Naive thymus-derived CD4-positive, alpha-beta T cell (primary cell): ENCODE measurements around the gene CRYBB1. TPM values are rescaled to one million over a fixed set of nuclear protein-coding genes. Genes with fewer than 3 reads are reported as not detected.
A peak's percentile ranks its signal among the peaks of the same experiment; 100 is the strongest.

Experiments used
- ATAC-seq: fragments of 150-1000 bp; cut with Tn5 transposase; 2 replicates; pipeline ENCODE4 v1.10.0; 2021; ENCODE audit warnings: mild to moderate bottlenecking, moderate library complexity
- CTCF ChIA-PET: fragments of 350-600 bp; sonication (Branson Sonifier 250); formaldehyde crosslinking; loops from one replicate; lab custom pipeline; 2021; ENCODE audit warnings: antibody characterized with exemption; lab: Charles Lee
- POLR2A ChIA-PET: fragments of 350-600 bp; sonication (Branson Sonifier 250); formaldehyde crosslinking; loops from one replicate; lab custom pipeline; 2021; ENCODE audit warnings: antibody characterized with exemption, inconsistent platforms; lab: Charles Lee
- DNase-seq, 9 donors: peaks; one replicate each; pipeline versions ENCODE4 v3.0.0 to v3.0.0-alpha.2; 2020 to 2022; ENCODE audit warnings: mixed read lengths in 1 of 9
- H3K27ac ChIP-seq: one replicate; pipeline ENCODE4 v1.7.0; 2013; ENCODE audit warnings: mild to moderate bottlenecking, low read depth, low read length, moderate library complexity
- H3K27me3 ChIP-seq, 2 donors: one replicate each; pipeline ENCODE4 v1.7.0; 2013; ENCODE audit warnings: low read length in 2 of 2, mild to moderate bottlenecking in 2 of 2, moderate library complexity in 2 of 2; ENCODE audit not compliant: control insufficient read depth in 2 of 2, insufficient read depth in 2 of 2
- H3K36me3 ChIP-seq, 3 experiments: 1 replicate in 2 of 3; 2 replicates in 1 of 3; pipeline ENCODE4 v1.7.0; 2013; ENCODE audit warnings: low read length in 3 of 3, mild to moderate bottlenecking in 3 of 3, moderate library complexity in 1 of 3; ENCODE audit not compliant: insufficient read depth in 3 of 3, control insufficient read depth in 2 of 3
- H3K4me1 ChIP-seq, 2 donors: one replicate each; pipeline ENCODE4 v1.7.0; 2013; ENCODE audit warnings: low read length in 2 of 2, mild to moderate bottlenecking in 2 of 2, moderate library complexity in 1 of 2; ENCODE audit not compliant: control insufficient read depth in 2 of 2, insufficient read depth in 2 of 2
- H3K4me3 ChIP-seq: 2 replicates; pipeline ENCODE4 v1.7.0; 2013; ENCODE audit warnings: mild to moderate bottlenecking, low read length
- H3K9me3 ChIP-seq, 3 experiments: 1 replicate in 2 of 3; 2 replicates in 1 of 3; pipeline ENCODE4 v1.7.0; 2013; ENCODE audit warnings: low read length in 3 of 3; ENCODE audit not compliant: control insufficient read depth in 2 of 3
- H3K27ac Mint-ChIP-seq, 9 donors: one replicate each; pipeline ENCODE4 v1.8.0; 2020 to 2022; ENCODE audit warnings: mixed read lengths in 9 of 9, mild to moderate bottlenecking in 8 of 9, moderate library complexity in 5 of 9, inconsistent platforms in 2 of 9
- H3K27me3 Mint-ChIP-seq, 5 donors: one replicate each; pipeline ENCODE4 v1.8.0; 2021 to 2022; ENCODE audit warnings: mixed read lengths in 5 of 5, mild to moderate bottlenecking in 1 of 5
- H3K36me3 Mint-ChIP-seq, 5 donors: one replicate each; pipeline ENCODE4 v1.8.0; 2020 to 2022; ENCODE audit warnings: mixed read lengths in 5 of 5, mild to moderate bottlenecking in 3 of 5, inconsistent platforms in 1 of 5
- H3K4me1 Mint-ChIP-seq, 7 donors: one replicate each; pipeline ENCODE4 v1.8.0; 2020 to 2022; ENCODE audit warnings: mixed read lengths in 7 of 7, mild to moderate bottlenecking in 3 of 7, inconsistent platforms in 1 of 7
- H3K4me3 Mint-ChIP-seq, 10 donors: one replicate each; pipeline ENCODE4 v1.8.0; 2020 to 2022; ENCODE audit warnings: mild to moderate bottlenecking in 10 of 10, mixed read lengths in 10 of 10, moderate library complexity in 6 of 10, inconsistent platforms in 2 of 10
- H3K9me3 Mint-ChIP-seq, 11 donors: one replicate each; pipeline ENCODE4 v1.8.0; 2020 to 2022; ENCODE audit warnings: mixed read lengths in 11 of 11, mild to moderate bottlenecking in 4 of 11, inconsistent platforms in 1 of 11, moderate library complexity in 1 of 11
- intact Hi-C, 2 donors: fragments of 100-400 bp; cut with micrococcal nuclease; formaldehyde crosslinking; loops; one replicate each; pipeline ENCODE4 v1.15.1; 2023
- polyA plus RNA-seq, 2 donors: library from polyadenylated mRNA; unstranded; fragments of 300-500 nt; fragmentation: Illumina TruSeq; gene quantifications; one replicate each; pipeline ENCODE4 v1.2.3, GENCODE V29; 2021
- total RNA-seq, 6 experiments: library from RNA in 5 of 6; stranded (reverse) in 5 of 6; gene quantifications; 1 replicate in 5 of 6; 2 replicates in 1 of 6; pipeline ENCODE4 v1.2.3 and lab custom pipeline; 2021 to 2026

The CRYBB1 gene
- total RNA-seq, result not detected
- not detected for polyA plus RNA-seq
- not detected for total RNA-seq (lab: John Stamatoyannopoulos, UW)

DNA sequence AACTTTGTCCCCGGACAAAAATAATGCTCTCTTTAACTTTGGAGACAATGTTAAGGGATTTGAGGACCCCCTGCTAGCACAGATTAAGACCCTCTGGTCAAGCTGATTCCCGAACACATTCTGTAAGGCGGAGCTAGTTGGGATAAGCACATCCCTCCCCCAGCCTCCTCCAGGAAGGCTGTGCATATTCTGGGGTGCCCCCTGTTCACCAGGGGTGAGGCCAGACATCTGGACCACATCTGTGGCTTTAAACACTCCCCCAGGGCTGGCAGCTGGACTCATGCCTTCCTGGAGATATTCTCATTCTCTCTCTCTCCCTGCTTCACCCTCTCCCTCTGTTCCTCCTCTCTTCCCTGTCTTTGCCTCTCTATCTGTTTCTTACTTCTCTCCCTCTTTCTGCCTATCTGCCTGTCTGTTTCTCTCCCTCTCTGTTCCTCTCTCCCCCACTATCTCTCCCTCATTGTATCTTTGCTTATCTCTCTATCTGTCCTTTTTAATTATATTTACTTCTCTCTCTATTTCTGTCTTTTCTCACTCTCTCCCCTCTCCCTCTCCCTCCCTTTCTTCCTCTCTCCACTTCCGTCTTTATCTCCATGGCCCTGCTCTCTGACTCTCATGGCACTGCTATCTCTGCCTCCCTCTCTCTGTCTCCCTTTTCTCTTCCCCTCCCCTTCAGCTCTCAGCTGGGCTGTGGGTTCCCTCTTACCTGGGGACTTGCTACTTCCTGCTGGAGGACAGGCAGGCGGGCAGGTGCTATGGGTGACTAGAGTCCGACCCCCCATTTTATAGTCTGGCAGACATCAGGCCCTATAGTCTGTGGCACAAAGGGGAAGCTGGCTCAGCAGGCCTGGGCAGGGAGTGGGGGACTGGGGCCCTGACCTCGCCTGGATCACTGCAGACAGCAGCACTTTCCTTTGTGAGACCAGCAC lies at the start of gene CRYBB1:
TSS of gene CRYBB1 (minus strand) at position 757 of the 929 bp plus-strand sequence. CDS start 1,708 bp downstream, outside the sequence.
- Histone ChIP-seq H3K27me3 (no peaks in the 10 kb centered on the region), H3K4me1 (no peaks in the 10 kb centered on the region), H3K27ac (no peak within 1 kb of the TSS), H3K36me3 (no peaks in the 10 kb centered on the region), H3K4me3 (no peak within 1 kb of the TSS), H3K9me3 (no peaks in the 10 kb centered on the region)
- H3K4me1 Mint-ChIP-seq, result peaks cover 0 to 25% (median 0%) of the 10 kb centered on the region in 7 donors
- no peaks in the 10 kb centered on the region for H3K9me3 Mint-ChIP-seq
- ChIA-PET CTCF (no interaction called here), POLR2A (no interaction called here)
- intact Hi-C loops, result no loop called here
- ATAC-seq (peak; percentile 52), DNase-seq (no peak)
- H3K27ac Mint-ChIP-seq, result peak within 1 kb of the TSS in 3 of 9 donors; percentile 23 to 60 (median 53)
- H3K4me3 Mint-ChIP-seq, result no peak within 1 kb of the TSS
- peaks cover 0 to 19% (median 7%) of the 10 kb centered on the region in 5 donors for H3K27me3 Mint-ChIP-seq
- H3K36me3 Mint-ChIP-seq, result no peaks in the 10 kb centered on the region

DNA sequence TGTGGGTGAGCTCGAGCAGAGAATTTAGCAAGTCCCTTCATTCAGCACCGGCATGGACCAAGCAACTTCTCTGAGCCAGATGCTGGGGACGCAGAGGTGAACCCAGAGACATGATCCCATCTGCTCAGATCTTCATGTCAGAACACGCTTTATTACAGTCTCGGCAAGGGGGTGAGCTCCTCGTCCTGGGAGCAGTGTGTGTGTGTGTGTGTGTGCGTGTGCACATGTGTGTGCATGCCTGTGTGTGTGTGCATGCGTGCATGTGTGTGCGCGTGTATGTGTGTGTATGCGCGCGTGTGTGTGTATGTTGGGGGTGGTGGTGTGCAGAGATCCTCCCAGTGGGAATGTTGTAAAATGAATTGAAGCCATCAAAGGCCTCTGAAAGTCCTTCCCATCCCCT lies 49.3 kb upstream of the CRYBB1 start:
- POLR2A ChIA-PET, result interaction anchor here (2.0 kb wide), 1 partner anchor 17 kb away, joined by 5 read pairs; no protein-coding TSS in a partner anchor
- Mint-ChIP-seq H3K27me3 (no peaks in the 10 kb centered on the region), H3K4me3 (peak overlapping the region in 1 of 10 donors; percentile 29), H3K4me1 (peaks cover 28 to 77% (median 43%) of the 10 kb centered on the region in 7 donors), H3K36me3 (peaks cover 0 to 29% (median 0%) of the 10 kb centered on the region in 5 donors), H3K9me3 (no peaks in the 10 kb centered on the region), H3K27ac (peak overlapping the region in 1 of 9 donors; percentile 28)
- no peak overlapping the region for H3K4me3 ChIP-seq
- peaks cover 35 to 46% of the 10 kb centered on the region in 2 donors for H3K4me1 ChIP-seq
- H3K36me3 ChIP-seq, result no peaks in the 10 kb centered on the region
- no peaks in the 10 kb centered on the region for H3K27me3 ChIP-seq
- DNase-seq (no peak), ATAC-seq (no peak)
- H3K9me3 ChIP-seq, result no peaks in the 10 kb centered on the region
- intact Hi-C loops, result no loop called here
- H3K27ac ChIP-seq, result no peak overlapping the region
- CTCF ChIA-PET, result interaction anchor here (1.7 kb wide), 1 partner anchor 12 kb away, joined by 5 read pairs; no protein-coding TSS in a partner anchor

DNA sequence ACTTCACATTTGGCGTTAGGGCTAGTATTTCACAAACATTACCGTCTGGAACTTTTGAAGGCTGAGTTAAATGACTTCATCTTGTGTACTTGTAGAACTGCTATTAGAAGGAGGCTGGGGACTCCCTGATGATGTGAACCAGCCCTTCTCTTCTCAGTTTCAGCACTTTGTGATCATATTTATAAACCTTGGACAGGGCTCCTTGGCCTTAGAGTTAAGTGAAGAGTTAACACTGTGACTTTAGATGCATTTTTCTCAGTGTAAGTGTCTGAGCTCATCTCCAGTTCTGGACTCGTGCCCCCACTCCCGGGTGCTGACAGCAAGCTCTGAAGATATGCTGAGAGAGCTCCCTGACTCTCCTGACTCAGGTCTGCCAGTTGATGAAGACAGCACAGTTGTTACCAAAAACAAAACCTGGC lies 48.0 kb upstream of the CRYBB1 start:
- POLR2A ChIA-PET, result interaction anchor here (0.8 to 2.5 kb wide), 7 partner anchors 8 to 386 kb away, joined by 3 to 11 read pairs (median 3); partner anchors contain the start of genes HPS4, SRRD and TFIP11
- peak overlapping the region in 1 of 10 donors; percentile 83 for H3K4me3 Mint-ChIP-seq
- CTCF ChIA-PET, result interaction anchor here (0.9 to 4.0 kb wide), 8 partner anchors 8 to 182 kb away, joined by 3 to 20 read pairs (median 4); partner anchors contain the start of genes HPS4, MIAT and SRRD
- H3K27me3 Mint-ChIP-seq, result no peaks in the 10 kb centered on the region
- no peak for ATAC-seq
- peaks cover 22 to 34% of the 10 kb centered on the region in 2 donors for H3K4me1 ChIP-seq
- peaks cover 17 to 73% (median 30%) of the 10 kb centered on the region in 7 donors for H3K4me1 Mint-ChIP-seq
- no peak overlapping the region for H3K27ac ChIP-seq
- peaks cover 0 to 32% (median 0%) of the 10 kb centered on the region in 5 donors for H3K36me3 Mint-ChIP-seq
- intact Hi-C loops, result loop anchor here (1.0 kb wide), 3 partner anchors 103 to 268 kb away; no protein-coding TSS in a partner anchor
- H3K27me3 ChIP-seq, result no peaks in the 10 kb centered on the region
- no peaks in the 10 kb centered on the region for H3K36me3 ChIP-seq
- no peak for DNase-seq
- no peaks in the 10 kb centered on the region for H3K9me3 Mint-ChIP-seq
- no peak overlapping the region for H3K4me3 ChIP-seq
- H3K9me3 ChIP-seq, result no peaks in the 10 kb centered on the region
- H3K27ac Mint-ChIP-seq, result peak overlapping the region in 6 of 9 donors; percentile 21 to 92 (median 74)

DNA sequence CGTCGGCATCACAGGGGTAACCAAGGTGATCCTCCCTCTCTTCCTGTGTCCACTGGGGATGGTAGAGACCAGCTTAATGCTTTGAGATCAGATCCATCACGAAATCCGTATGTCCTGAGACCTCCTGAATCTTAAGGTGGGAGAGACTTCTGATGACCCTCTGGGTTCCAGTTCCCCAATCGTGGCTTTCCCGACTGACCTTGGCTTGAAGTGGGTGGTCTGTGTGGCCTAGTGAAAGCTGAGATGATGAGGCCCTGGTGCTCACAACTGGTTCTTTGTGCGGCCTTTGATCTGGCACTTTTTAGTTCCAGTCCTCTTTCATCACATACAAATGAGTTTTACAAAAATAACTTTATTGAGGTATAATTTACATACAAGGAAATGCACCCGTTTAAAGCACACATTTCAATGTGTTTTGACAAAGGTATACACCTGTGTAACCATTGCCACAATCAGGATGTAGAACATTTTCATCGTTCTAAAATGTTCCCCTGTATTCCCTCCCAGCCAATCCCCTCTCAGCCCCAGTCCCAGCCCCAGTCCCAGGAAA lies 45.6 kb upstream of the CRYBB1 start:
- Histone ChIP-seq H3K4me1 (peaks cover 14 to 30% of the 10 kb centered on the region in 2 donors), H3K27me3 (no peaks in the 10 kb centered on the region), H3K27ac (no peak overlapping the region), H3K36me3 (no peaks in the 10 kb centered on the region), H3K9me3 (no peaks in the 10 kb centered on the region), H3K4me3 (no peak overlapping the region)
- ChIA-PET POLR2A (interaction anchor here (6.5 kb wide), 1 partner anchor 9 kb away, joined by 26 read pairs; no protein-coding TSS in a partner anchor), CTCF (interaction anchor here (0.6 to 4.0 kb wide), 3 partner anchors 10 to 161 kb away, joined by 3 to 20 read pairs (median 9); no protein-coding TSS in a partner anchor)
- Mint-ChIP-seq H3K4me1 (peaks cover 13 to 67% (median 20%) of the 10 kb centered on the region in 7 donors), H3K27ac (peak overlapping the region in 2 of 9 donors; percentile 31 to 66), H3K9me3 (no peaks in the 10 kb centered on the region), H3K27me3 (no peaks in the 10 kb centered on the region), H3K4me3 (peak overlapping the region in 1 of 10 donors; percentile 46), H3K36me3 (peaks cover 0 to 25% (median 0%) of the 10 kb centered on the region in 5 donors)
- intact Hi-C loops, result no loop called here
- ATAC-seq (no peak), DNase-seq (no peak)

DNA sequence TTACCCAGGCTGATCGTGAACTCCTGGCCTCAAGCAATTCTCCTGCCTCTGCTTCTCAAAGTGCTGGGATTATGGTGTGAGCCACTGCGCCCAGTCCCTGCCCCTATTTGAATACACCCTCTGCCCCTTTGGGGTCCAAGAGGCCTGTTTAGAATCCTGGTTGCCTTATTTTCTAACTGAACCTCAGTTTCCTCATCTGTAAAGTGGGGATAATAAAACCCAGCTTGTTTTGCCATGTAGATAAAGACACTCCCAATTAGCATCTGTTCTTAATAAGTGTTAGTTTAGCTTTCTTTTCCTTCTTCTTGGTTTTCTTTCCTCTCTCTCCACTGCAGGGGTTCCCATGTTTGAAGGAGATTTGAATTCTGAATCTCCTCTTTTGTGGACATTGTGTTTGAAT lies 44.3 kb upstream of the CRYBB1 start:
- CTCF ChIA-PET, result no interaction called here

More for the DNA sequence above, 44.3 kb upstream of the CRYBB1 start:
- Histone ChIP-seq H3K9me3 (no peaks in the 10 kb centered on the region), H3K4me3 (no peak overlapping the region), H3K36me3 (no peaks in the 10 kb centered on the region), H3K27me3 (no peaks in the 10 kb centered on the region), H3K4me1 (peaks cover 25 to 30% of the 10 kb centered on the region in 2 donors), H3K27ac (no peak overlapping the region)
- no peaks in the 10 kb centered on the region for H3K9me3 Mint-ChIP-seq
- ATAC-seq (no peak), DNase-seq (no peak)
- H3K4me3 Mint-ChIP-seq, result no peak overlapping the region
- POLR2A ChIA-PET, result interaction anchor here (6.5 kb wide), 1 partner anchor 10 kb away, joined by 26 read pairs; no protein-coding TSS in a partner anchor
- peaks cover 0 to 10% (median 0%) of the 10 kb centered on the region in 5 donors for H3K27me3 Mint-ChIP-seq
- H3K36me3 Mint-ChIP-seq, result peaks cover 0 to 22% (median 0%) of the 10 kb centered on the region in 5 donors
- peaks cover 22 to 71% (median 31%) of the 10 kb centered on the region in 7 donors for H3K4me1 Mint-ChIP-seq
- intact Hi-C loops, result no loop called here
- H3K27ac Mint-ChIP-seq, result peak overlapping the region in 3 of 9 donors; percentile 4 to 28 (median 11)
